ENCODE measurements around the gene NKAIN1. TPM values are rescaled to one million over a fixed set of nuclear protein-coding genes. Genes with fewer than 3 reads are reported as not detected.

Gene NKAIN1
- total and polyA plus RNA-seq, 2 experiments from 2014 or later: 14.7 to 56.7 TPM

DNA sequence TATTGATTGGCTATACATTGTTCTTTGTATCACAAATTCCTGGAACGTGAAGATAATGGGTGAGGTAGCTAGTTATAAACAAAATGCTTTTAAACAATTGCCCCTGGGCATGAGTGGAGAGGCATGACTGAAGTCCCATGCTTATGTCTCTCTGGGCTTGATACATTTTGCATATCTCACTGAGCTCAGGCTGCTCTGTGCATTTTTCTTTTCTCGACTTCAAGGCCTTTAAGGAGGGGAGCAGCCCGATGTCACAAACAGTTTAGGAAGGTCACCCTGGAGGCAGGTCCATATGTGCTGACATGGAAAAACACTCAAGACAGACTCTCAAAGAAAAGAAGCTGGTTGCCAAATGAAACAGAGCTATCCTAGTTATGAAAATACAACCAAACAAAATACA lies 94.0 kb downstream of the NKAIN1 start:
- no peaks in the 10 kb centered on the region for H3K27me3 ChIP-seq (ENCODE audit: insufficient read depth)
- Mint-ChIP-seq H3K9me3 (no peaks in the 10 kb centered on the region), H3K4me1 (peaks cover 3% of the 10 kb centered on the region; the same call in 2 of the 3 replicates), H3K36me3 (ENCODE audit: low read depth) (no peaks in the 10 kb centered on the region), H3K27me3 (ENCODE audit: insufficient read depth, low read depth, poor library complexity) (peaks cover 4% of the 10 kb centered on the region), H3K27ac (no peak overlapping the region), H3K4me3 (no peak overlapping the region)
- ATAC-seq: no peak
- H2AFZ ChIP-seq: peak overlapping the region; percentile 53; the same call in 1 of the 2 replicates
- DNase-seq (ENCODE audit: low spot score): no peak
- no peaks in the 10 kb centered on the region for H3F3A ChIP-seq (replicated peaks; ENCODE audit: low read depth)
- no peaks in the 10 kb centered on the region for H3K79me2 ChIP-seq (replicated peaks; ENCODE audit: insufficient read depth)
- H3K4me1 ChIP-seq (ENCODE audit: insufficient read depth): peaks cover 11% of the 10 kb centered on the region
- H3K4me2 ChIP-seq: no peak overlapping the region
- no peaks in the 10 kb centered on the region for H3K9me2 ChIP-seq (ENCODE audit: insufficient read depth)
- H3K36me3 ChIP-seq (ENCODE audit: insufficient read depth): no peaks in the 10 kb centered on the region
- H3K27ac ChIP-seq (ENCODE audit: low read depth): no peak overlapping the region
- TF ChIP-seq EZH2phosphoT487 (IDR thresholded peaks at IDR 0.05; ENCODE audit: unreplicated experiment): no peak
- TF ChIP-seq EZH2 (IDR thresholded peaks at IDR 0.05; ENCODE audit: low read depth, unreplicated experiment): no peak
- TF ChIP-seq POLR2AphosphoS5 (IDR thresholded peaks at IDR 0.05; ENCODE audit: low read depth): no peak
- no peak for TF ChIP-seq ZNF114 (CRISPR knock-in tag; IDR thresholded peaks at IDR 0.05)
- no peak for TF ChIP-seq STAT1 (IDR thresholded peaks at IDR 0.05; ENCODE audit: unreplicated experiment)
- TF ChIP-seq, protein P1, sequence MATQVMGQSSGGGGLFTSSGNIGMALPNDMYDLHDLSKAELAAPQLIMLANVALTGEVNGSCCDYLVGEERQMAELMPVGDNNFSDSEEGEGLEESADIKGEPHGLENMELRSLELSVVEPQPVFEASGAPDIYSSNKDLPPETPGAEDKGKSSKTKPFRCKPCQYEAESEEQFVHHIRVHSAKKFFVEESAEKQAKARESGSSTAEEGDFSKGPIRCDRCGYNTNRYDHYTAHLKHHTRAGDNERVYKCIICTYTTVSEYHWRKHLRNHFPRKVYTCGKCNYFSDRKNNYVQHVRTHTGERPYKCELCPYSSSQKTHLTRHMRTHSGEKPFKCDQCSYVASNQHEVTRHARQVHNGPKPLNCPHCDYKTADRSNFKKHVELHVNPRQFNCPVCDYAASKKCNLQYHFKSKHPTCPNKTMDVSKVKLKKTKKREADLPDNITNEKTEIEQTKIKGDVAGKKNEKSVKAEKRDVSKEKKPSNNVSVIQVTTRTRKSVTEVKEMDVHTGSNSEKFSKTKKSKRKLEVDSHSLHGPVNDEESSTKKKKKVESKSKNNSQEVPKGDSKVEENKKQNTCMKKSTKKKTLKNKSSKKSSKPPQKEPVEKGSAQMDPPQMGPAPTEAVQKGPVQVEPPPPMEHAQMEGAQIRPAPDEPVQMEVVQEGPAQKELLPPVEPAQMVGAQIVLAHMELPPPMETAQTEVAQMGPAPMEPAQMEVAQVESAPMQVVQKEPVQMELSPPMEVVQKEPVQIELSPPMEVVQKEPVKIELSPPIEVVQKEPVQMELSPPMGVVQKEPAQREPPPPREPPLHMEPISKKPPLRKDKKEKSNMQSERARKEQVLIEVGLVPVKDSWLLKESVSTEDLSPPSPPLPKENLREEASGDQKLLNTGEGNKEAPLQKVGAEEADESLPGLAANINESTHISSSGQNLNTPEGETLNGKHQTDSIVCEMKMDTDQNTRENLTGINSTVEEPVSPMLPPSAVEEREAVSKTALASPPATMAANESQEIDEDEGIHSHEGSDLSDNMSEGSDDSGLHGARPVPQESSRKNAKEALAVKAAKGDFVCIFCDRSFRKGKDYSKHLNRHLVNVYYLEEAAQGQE (IDR thresholded peaks at IDR 0.05; ENCODE audit: unreplicated experiment): no peak
- no peak for TF ChIP-seq JUNB (IDR thresholded peaks at IDR 0.05; ENCODE audit: unreplicated experiment)
- TF ChIP-seq, protein P2, sequence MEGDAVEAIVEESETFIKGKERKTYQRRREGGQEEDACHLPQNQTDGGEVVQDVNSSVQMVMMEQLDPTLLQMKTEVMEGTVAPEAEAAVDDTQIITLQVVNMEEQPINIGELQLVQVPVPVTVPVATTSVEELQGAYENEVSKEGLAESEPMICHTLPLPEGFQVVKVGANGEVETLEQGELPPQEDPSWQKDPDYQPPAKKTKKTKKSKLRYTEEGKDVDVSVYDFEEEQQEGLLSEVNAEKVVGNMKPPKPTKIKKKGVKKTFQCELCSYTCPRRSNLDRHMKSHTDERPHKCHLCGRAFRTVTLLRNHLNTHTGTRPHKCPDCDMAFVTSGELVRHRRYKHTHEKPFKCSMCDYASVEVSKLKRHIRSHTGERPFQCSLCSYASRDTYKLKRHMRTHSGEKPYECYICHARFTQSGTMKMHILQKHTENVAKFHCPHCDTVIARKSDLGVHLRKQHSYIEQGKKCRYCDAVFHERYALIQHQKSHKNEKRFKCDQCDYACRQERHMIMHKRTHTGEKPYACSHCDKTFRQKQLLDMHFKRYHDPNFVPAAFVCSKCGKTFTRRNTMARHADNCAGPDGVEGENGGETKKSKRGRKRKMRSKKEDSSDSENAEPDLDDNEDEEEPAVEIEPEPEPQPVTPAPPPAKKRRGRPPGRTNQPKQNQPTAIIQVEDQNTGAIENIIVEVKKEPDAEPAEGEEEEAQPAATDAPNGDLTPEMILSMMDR (conservative IDR thresholded peaks at IDR 0.05; ENCODE audit: low read depth in 2 of 2): no peak
- no peak for TF ChIP-seq ZNF331 (CRISPR knock-in tag; IDR thresholded peaks at IDR 0.05; ENCODE audit: low read depth)
- TF ChIP-seq, protein P3, sequence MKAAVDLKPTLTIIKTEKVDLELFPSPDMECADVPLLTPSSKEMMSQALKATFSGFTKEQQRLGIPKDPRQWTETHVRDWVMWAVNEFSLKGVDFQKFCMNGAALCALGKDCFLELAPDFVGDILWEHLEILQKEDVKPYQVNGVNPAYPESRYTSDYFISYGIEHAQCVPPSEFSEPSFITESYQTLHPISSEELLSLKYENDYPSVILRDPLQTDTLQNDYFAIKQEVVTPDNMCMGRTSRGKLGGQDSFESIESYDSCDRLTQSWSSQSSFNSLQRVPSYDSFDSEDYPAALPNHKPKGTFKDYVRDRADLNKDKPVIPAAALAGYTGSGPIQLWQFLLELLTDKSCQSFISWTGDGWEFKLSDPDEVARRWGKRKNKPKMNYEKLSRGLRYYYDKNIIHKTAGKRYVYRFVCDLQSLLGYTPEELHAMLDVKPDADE (IDR thresholded peaks at IDR 0.05): no peak
- TF ChIP-seq, protein P4, sequence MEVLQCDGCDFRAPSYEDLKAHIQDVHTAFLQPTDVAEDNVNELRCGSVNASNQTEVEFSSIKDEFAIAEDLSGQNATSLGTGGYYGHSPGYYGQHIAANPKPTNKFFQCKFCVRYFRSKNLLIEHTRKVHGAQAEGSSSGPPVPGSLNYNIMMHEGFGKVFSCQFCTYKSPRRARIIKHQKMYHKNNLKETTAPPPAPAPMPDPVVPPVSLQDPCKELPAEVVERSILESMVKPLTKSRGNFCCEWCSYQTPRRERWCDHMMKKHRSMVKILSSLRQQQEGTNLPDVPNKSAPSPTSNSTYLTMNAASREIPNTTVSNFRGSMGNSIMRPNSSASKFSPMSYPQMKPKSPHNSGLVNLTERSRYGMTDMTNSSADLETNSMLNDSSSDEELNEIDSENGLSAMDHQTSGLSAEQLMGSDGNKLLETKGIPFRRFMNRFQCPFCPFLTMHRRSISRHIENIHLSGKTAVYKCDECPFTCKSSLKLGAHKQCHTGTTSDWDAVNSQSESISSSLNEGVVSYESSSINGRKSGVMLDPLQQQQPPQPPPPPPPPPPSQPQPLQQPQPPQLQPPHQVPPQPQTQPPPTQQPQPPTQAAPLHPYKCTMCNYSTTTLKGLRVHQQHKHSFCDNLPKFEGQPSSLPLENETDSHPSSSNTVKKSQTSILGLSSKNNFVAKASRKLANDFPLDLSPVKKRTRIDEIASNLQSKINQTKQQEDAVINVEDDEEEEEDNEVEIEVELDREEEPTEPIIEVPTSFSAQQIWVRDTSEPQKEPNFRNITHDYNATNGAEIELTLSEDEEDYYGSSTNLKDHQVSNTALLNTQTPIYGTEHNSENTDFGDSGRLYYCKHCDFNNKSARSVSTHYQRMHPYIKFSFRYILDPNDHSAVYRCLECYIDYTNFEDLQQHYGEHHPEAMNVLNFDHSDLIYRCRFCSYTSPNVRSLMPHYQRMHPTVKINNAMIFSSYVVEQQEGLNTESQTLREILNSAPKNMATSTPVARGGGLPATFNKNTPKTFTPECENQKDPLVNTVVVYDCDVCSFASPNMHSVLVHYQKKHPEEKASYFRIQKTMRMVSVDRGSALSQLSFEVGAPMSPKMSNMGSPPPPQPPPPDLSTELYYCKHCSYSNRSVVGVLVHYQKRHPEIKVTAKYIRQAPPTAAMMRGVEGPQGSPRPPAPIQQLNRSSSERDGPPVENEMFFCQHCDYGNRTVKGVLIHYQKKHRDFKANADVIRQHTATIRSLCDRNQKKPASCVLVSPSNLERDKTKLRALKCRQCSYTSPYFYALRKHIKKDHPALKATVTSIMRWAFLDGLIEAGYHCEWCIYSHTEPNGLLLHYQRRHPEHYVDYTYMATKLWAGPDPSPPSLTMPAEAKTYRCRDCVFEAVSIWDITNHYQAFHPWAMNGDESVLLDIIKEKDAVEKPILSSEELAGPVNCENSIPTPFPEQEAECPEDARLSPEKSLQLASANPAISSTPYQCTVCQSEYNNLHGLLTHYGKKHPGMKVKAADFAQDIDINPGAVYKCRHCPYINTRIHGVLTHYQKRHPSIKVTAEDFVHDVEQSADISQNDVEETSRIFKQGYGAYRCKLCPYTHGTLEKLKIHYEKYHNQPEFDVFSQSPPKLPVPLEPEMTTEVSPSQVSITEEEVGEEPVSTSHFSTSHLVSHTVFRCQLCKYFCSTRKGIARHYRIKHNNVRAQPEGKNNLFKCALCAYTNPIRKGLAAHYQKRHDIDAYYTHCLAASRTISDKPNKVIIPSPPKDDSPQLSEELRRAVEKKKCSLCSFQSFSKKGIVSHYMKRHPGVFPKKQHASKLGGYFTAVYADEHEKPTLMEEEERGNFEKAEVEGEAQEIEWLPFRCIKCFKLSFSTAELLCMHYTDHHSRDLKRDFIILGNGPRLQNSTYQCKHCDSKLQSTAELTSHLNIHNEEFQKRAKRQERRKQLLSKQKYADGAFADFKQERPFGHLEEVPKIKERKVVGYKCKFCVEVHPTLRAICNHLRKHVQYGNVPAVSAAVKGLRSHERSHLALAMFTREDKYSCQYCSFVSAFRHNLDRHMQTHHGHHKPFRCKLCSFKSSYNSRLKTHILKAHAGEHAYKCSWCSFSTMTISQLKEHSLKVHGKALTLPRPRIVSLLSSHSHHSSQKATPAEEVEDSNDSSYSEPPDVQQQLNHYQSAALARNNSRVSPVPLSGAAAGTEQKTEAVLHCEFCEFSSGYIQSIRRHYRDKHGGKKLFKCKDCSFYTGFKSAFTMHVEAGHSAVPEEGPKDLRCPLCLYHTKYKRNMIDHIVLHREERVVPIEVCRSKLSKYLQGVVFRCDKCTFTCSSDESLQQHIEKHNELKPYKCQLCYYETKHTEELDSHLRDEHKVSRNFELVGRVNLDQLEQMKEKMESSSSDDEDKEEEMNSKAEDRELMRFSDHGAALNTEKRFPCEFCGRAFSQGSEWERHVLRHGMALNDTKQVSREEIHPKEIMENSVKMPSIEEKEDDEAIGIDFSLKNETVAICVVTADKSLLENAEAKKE (CRISPR knock-in tag; IDR thresholded peaks at IDR 0.05): no peak
- TF ChIP-seq NANOG (IDR thresholded peaks at IDR 0.05; ENCODE audit: borderline replicate concordance): no peak
- no peak for TF ChIP-seq CREB1 (CRISPR knock-in tag; IDR thresholded peaks at IDR 0.05; ENCODE audit: low read depth)
- H4K20me1 ChIP-seq (replicated peaks; ENCODE audit: insufficient read depth): no peaks in the 10 kb centered on the region
- no peak overlapping the region for H3K4me3 ChIP-seq

Measured in GM23338 (cell line).